H1 (cell line): ENCODE measurements around the gene SNRNP70. TPM values are rescaled to one million over a fixed set of nuclear protein-coding genes. Genes with fewer than 3 reads are reported as not detected.
A peak's percentile ranks its signal among the peaks of the same experiment; 100 is the strongest.

Experiments used
- BACH1 ChIP-seq: IDR thresholded peaks from 2 replicates; pipeline ENCODE4 v1.6.1; 2012; ENCODE audit warnings: low read length, improper control_type of control experiment
- CEBPB ChIP-seq: IDR thresholded peaks from 2 replicates; pipeline ENCODE4 v1.6.1; 2012; ENCODE audit warnings: low read depth, low read length
- CHD2 ChIP-seq: IDR thresholded peaks from 2 replicates; pipeline ENCODE4 v1.6.1; 2012; ENCODE audit warnings: low read length, improper control_type of control experiment
- CHD7 ChIP-seq: fragments of 300-600 bp; sonication (generic); IDR thresholded peaks from 2 replicates; pipeline ENCODE4 v1.7.1; 2012; ENCODE audit warnings: low read length, moderate library complexity, mild to moderate bottlenecking, inconsistent platforms; ENCODE audit not compliant: insufficient replicate concordance
- CTBP2 ChIP-seq: IDR thresholded peaks from 2 replicates; pipeline ENCODE4 v1.7.0; 2011; ENCODE audit warnings: borderline replicate concordance, mild to moderate bottlenecking, moderate library complexity, mixed read lengths, low read length; ENCODE audit not compliant: insufficient read depth, insufficient read length
- MAFK ChIP-seq: IDR thresholded peaks from 2 replicates; pipeline ENCODE4 v1.6.1; 2012; ENCODE audit warnings: low read depth, mild to moderate bottlenecking, improper control_type of control experiment, low read length
- POU5F1 ChIP-seq: IDR thresholded peaks from 2 replicates; pipeline ENCODE4 v1.6.1; 2011; ENCODE audit warnings: low read depth, mild to moderate bottlenecking, low read length, moderate library complexity
- SP4 ChIP-seq: IDR thresholded peaks from 2 replicates; pipeline ENCODE4 v1.6.1; 2012; ENCODE audit warnings: low read length, inconsistent platforms
- TAF7 ChIP-seq: optimal IDR thresholded peaks from 2 replicates; pipeline ENCODE3; 2011; ENCODE audit warnings: low read depth, mild to moderate bottlenecking, inconsistent platforms, low read length, moderate library complexity, borderline replicate concordance
- TCF12 ChIP-seq: IDR thresholded peaks from 2 replicates; pipeline ENCODE4 v1.6.1; 2011; ENCODE audit warnings: low read depth, mild to moderate bottlenecking, low read length
- polyA plus RNA-seq, 7 experiments: library from polyadenylated mRNA; depleted of rRNA in 3 of 7; stranded (reverse) in 5 of 7; unstranded in 2 of 7; fragments of >200 nt in 5 of 7; fragments of 200-250 nt in 2 of 7; gene quantifications; 1 replicate in 5 of 7; 2 replicates in 1 of 7; 4 replicates in 1 of 7; pipeline versions ENCODE4 v1.2.1 to v1.2.3, GENCODE V29; 2011 to 2013; ENCODE audit warnings: missing spikeins in 2 of 7, mixed read lengths in 2 of 7
- total RNA-seq: library from RNA; stranded (reverse); fragmentation: NEBNext Ultra II Directional; extraction: Animal tissue kit (Norgen Biotek cat#: 25700); gene quantifications from 2 replicates; pipeline ENCODE4 v1.2.1, GENCODE V29; 2021

Gene SNRNP70
- total and polyA plus RNA-seq, 2 of the 8 experiments (the other 6 are each of a cell fraction or from before 2014, with no cell fraction given) = 231 to 235 TPM

GRCh38 chr19:49127674-49128544 lies 42.7 kb downstream of the SNRNP70 start (continued):
- TF ChIP-seq CHD7 = no peak
- TF ChIP-seq SP4 = peak; percentile 89; the same call in 1 of the 2 replicates
- no peak for TF ChIP-seq CTBP2
- no peak for TF ChIP-seq CEBPB
- no peak for TF ChIP-seq POU5F1
- TF ChIP-seq MAFK = no peak
- peak; percentile 39 for TF ChIP-seq TAF7
- peak; percentile 47; the same call in 1 of the 2 replicates for TF ChIP-seq BACH1
- TF ChIP-seq TCF12 = no peak
- TF ChIP-seq CHD2 = no peak
